Activated CD4-positive, alpha-beta T cell treated with anti-CD3 and anti-CD28 coated beads for 4 hours (primary cell): ENCODE data around the gene HOXA11.

Source experiments
- DNase-seq, 2 donors: peaks; one replicate each; pipeline ENCODE4 v3.0.0-alpha.2; 2020

The HOXA11 gene

GRCh38 chr7:27179503-27180430 is 5.3 kb downstream of the HOXA11 start:
- peak; percentile 47 to 57 for DNase-seq

- no peak for DNase-seq
These were observed 6.0 kb downstream of the HOXA11 start for GRCh38 chr7:27179030-27179429.

- DNase-seq: no peak
These were observed 6.7 kb downstream of the HOXA11 start for GRCh38 chr7:27178366-27178765.

GRCh38 chr7:27177795-27178320 is 7.2 kb downstream of the HOXA11 start:
- no peak for DNase-seq

- DNase-seq: no peak
These were observed 7.9 kb downstream of the HOXA11 start for GRCh38 chr7:27176962-27177794.

- DNase-seq: no peak
These were observed 8.5 kb downstream of the HOXA11 start for GRCh38 chr7:27176524-27176845.

- DNase-seq: no peak
These were observed 9.2 kb downstream of the HOXA11 start for GRCh38 chr7:27175626-27176523.

GRCh38 chr7:27174874-27175625 is 10.0 kb downstream of the HOXA11 start:
- DNase-seq: no peak

- no peak for DNase-seq
These were observed 10.8 kb downstream of the HOXA11 start, which contains the start of gene HOXA10 for GRCh38 chr7:27173956-27174873. HOXA10 (minus strand) TSS chr7:27174320; CDS start chr7:27174306, 14 bp downstream.

GRCh38 chr7:27173511-27173955 is 11.5 kb downstream of the HOXA11 start:
- DNase-seq: no peak

GRCh38 chr7:27172823-27173510 is 12.1 kb downstream of the HOXA11 start:
- DNase-seq: no peak

- DNase-seq: no peak
These were observed 12.7 kb downstream of the HOXA11 start for GRCh38 chr7:27172315-27172774.

- no peak for DNase-seq
These were observed 13.3 kb downstream of the HOXA11 start for GRCh38 chr7:27171637-27172314.

GRCh38 chr7:27171325-27171636 is 13.8 kb downstream of the HOXA11 start:
- DNase-seq: no peak

GRCh38 chr7:27170426-27171324 is 14.4 kb downstream of the HOXA11 start:
- DNase-seq: no peak

- no peak for DNase-seq
These were observed 15.2 kb downstream of the HOXA11 start for GRCh38 chr7:27169658-27170425.

- no peak for DNase-seq
These were observed 16.6 kb downstream of the HOXA11 start for GRCh38 chr7:27168265-27168947.
